CD4-positive, CD25-positive, alpha-beta regulatory T cell (primary cell): ENCODE data around the gene YAF2. TPM values are rescaled to one million over a fixed set of nuclear protein-coding genes. Genes with fewer than 3 reads are reported as not detected.
"Not testable (repeated sequence)": the region's sequence is repeated elsewhere in the genome, so short reads cannot be mapped to it uniquely, and the experiment has no call there.

Experiments used
- ATAC-seq, 2 donors: fragments of 150-1000 bp; cut with Tn5 transposase; one replicate each; pipeline ENCODE4 v1.10.0; 2021; ENCODE audit warnings: low read depth in 2 of 2, moderate number of reproducible peaks in 2 of 2, moderate library complexity in 1 of 2
- DNase-seq, 3 donors: peaks; one replicate each; pipeline versions ENCODE4 v3.0.0 to v3.0.0-alpha.2; 2012 to 2022; ENCODE audit warnings: mixed read lengths in 1 of 3
- H3K27ac ChIP-seq: one replicate; pipeline ENCODE4 v1.7.0; 2013; ENCODE audit warnings: mild to moderate bottlenecking, low read length; ENCODE audit not compliant: insufficient read depth, poor library complexity, severe bottlenecking
- H3K27me3 ChIP-seq: one replicate; pipeline ENCODE4 v1.7.0; 2013; ENCODE audit warnings: low read length; ENCODE audit not compliant: control insufficient read depth, insufficient read depth
- H3K36me3 ChIP-seq: one replicate; pipeline ENCODE4 v1.7.0; 2013; ENCODE audit warnings: mild to moderate bottlenecking, low read length, moderate library complexity; ENCODE audit not compliant: control insufficient read depth, insufficient read depth
- H3K4me1 ChIP-seq: 2 replicates; pipeline ENCODE4 v1.7.0; 2013; ENCODE audit warnings: mild to moderate bottlenecking, low read length; ENCODE audit not compliant: insufficient read depth, control insufficient read depth, poor library complexity, severe bottlenecking
- H3K4me3 ChIP-seq: one replicate; pipeline ENCODE4 v1.7.0; 2013; ENCODE audit warnings: low read depth, mild to moderate bottlenecking, low read length, moderate library complexity
- H3K9me3 ChIP-seq, 2 experiments: 1 replicate in 1 of 2; 2 replicates in 1 of 2; pipeline ENCODE4 v1.7.0; 2013; ENCODE audit warnings: low read length in 2 of 2, mild to moderate bottlenecking in 1 of 2, moderate library complexity in 1 of 2; ENCODE audit not compliant: control insufficient read depth in 2 of 2
- H3K27ac Mint-ChIP-seq, 3 donors: one replicate each; pipeline ENCODE4 v1.8.0; 2020 to 2022; ENCODE audit warnings: mild to moderate bottlenecking in 3 of 3, mixed read lengths in 3 of 3, moderate library complexity in 2 of 3
- H3K27me3 Mint-ChIP-seq: one replicate; pipeline ENCODE4 v1.8.0; 2022; ENCODE audit warnings: mild to moderate bottlenecking, mixed read lengths
- H3K36me3 Mint-ChIP-seq: one replicate; pipeline ENCODE4 v1.8.0; 2020; ENCODE audit warnings: mixed read lengths
- H3K4me1 Mint-ChIP-seq, 4 donors: one replicate each; pipeline ENCODE4 v1.8.0; 2020 to 2022; ENCODE audit warnings: mixed read lengths in 4 of 4, mild to moderate bottlenecking in 1 of 4
- H3K4me3 Mint-ChIP-seq, 4 donors: one replicate each; pipeline ENCODE4 v1.8.0; 2020 to 2022; ENCODE audit warnings: mild to moderate bottlenecking in 4 of 4, mixed read lengths in 4 of 4, moderate library complexity in 3 of 4
- H3K9me3 Mint-ChIP-seq, 7 donors: one replicate each; pipeline ENCODE4 v1.8.0; 2020 to 2022; ENCODE audit warnings: mixed read lengths in 7 of 7, mild to moderate bottlenecking in 3 of 7, moderate library complexity in 2 of 7
- polyA plus RNA-seq, 4 donors: library from polyadenylated mRNA; unstranded; fragments of 300-500 nt; fragmentation: Illumina TruSeq; gene quantifications; one replicate each; pipeline ENCODE4 v1.2.3, GENCODE V29; 2021
- total RNA-seq: library from RNA; stranded (reverse); gene quantifications from one replicate; pipeline ENCODE4 v1.2.3, GENCODE V29; 2022

The YAF2 gene
- total and polyA plus RNA-seq, 5 donors from 2014 or later, result 14.4 to 73.3 (median 21.1) TPM

GRCh38 chr12:42215759-42216158 is 22.3 kb downstream of the YAF2 start:
- not testable (repeated sequence) for H3K27me3 Mint-ChIP-seq, H3K27ac Mint-ChIP-seq, H3K4me3 ChIP-seq, H3K27ac ChIP-seq, H3K4me1 ChIP-seq, ATAC-seq, H3K36me3 ChIP-seq, H3K9me3 ChIP-seq, DNase-seq, H3K27me3 ChIP-seq, H3K9me3 Mint-ChIP-seq
- H3K4me1 Mint-ChIP-seq, result peaks cover 30 to 61% (median 39%) of the 10 kb centered on the region in 4 donors
- H3K4me3 Mint-ChIP-seq, result peak overlapping the region in 1 of 4 donors; percentile 13
- peaks cover 10% of the 10 kb centered on the region for H3K36me3 Mint-ChIP-seq

DNA sequence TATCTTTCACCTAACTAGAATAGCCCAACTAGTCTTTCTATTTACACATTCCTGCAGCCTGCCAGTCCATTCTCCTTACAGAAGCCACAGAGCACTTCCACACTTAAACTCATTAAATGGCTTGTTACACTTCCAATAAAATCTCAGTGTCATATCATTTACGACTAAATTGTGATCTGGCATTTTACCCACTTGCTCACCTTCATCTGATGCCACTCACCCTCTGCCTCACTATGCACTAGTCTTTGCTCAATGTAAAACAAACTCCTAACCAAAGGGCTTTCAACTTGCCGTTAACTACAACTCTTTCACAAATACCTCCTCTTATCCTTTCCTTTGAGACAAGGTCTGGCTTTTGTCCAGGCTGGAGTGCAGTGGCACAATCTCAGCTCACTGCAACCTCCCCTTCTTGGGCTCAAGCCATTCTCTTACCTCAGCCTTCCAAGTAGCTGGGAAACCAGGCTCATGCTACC is 24.1 kb downstream of the YAF2 start:
- no peak overlapping the region for H3K4me3 Mint-ChIP-seq
- peaks cover 30 to 49% (median 34%) of the 10 kb centered on the region in 4 donors for H3K4me1 Mint-ChIP-seq
- H3K36me3 Mint-ChIP-seq, result peaks cover 17% of the 10 kb centered on the region
- no peak for DNase-seq
- Histone ChIP-seq H3K27me3 (no peaks in the 10 kb centered on the region), H3K4me3 (no peak overlapping the region), H3K36me3 (peaks cover 11% of the 10 kb centered on the region), H3K4me1 (no peaks in the 10 kb centered on the region), H3K27ac (no peak overlapping the region), H3K9me3 (no peaks in the 10 kb centered on the region)
- H3K27ac Mint-ChIP-seq, result no peak overlapping the region
- no peaks in the 10 kb centered on the region for H3K27me3 Mint-ChIP-seq
- H3K9me3 Mint-ChIP-seq, result no peaks in the 10 kb centered on the region
- no peak for ATAC-seq

DNA sequence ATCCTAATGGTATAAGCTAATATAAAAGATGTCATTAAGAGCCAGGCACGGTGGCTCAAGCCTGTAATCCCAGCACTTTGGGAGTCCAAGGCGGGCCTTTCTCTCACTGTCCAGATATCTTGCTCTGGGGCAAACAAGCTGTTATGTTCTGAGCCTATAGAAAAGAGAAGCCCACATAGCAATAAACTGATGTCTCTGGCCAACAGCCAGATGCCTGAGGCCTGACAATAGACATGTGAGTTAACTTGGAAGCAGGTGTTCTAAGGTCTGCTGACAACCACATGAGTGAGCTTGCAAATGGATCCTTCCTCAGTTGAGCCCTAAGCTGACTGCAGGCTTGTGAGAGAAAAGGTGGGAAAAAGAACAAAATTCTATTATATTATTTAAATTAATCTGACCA is 25.0 kb downstream of the YAF2 start:
- no peak overlapping the region for H3K4me3 ChIP-seq
- Mint-ChIP-seq H3K27ac (peak overlapping the region in 1 of 3 donors; percentile 42), H3K36me3 (peaks cover 20% of the 10 kb centered on the region), H3K27me3 (no peaks in the 10 kb centered on the region), H3K4me3 (no peak overlapping the region), H3K4me1 (peaks cover 21 to 44% (median 26%) of the 10 kb centered on the region in 4 donors), H3K9me3 (no peaks in the 10 kb centered on the region)
- no peak for DNase-seq
- peaks cover 18% of the 10 kb centered on the region for H3K36me3 ChIP-seq
- no peak overlapping the region for H3K27ac ChIP-seq
- no peaks in the 10 kb centered on the region for H3K4me1 ChIP-seq
- no peak for ATAC-seq
- H3K9me3 ChIP-seq, result no peaks in the 10 kb centered on the region
- no peaks in the 10 kb centered on the region for H3K27me3 ChIP-seq

- no peaks in the 10 kb centered on the region for H3K9me3 Mint-ChIP-seq
- H3K4me3 Mint-ChIP-seq, result peak overlapping the region in 1 of 4 donors; percentile 30
- Histone ChIP-seq H3K4me3 (no peak overlapping the region), H3K27ac (no peak overlapping the region), H3K4me1 (no peaks in the 10 kb centered on the region), H3K27me3 (no peaks in the 10 kb centered on the region), H3K36me3 (peaks cover 24% of the 10 kb centered on the region), H3K9me3 (no peaks in the 10 kb centered on the region)
- DNase-seq (no peak), ATAC-seq (no peak)
- H3K27me3 Mint-ChIP-seq, result no peaks in the 10 kb centered on the region
- no peak overlapping the region for H3K27ac Mint-ChIP-seq
- peaks cover 15 to 21% (median 16%) of the 10 kb centered on the region in 4 donors for H3K4me1 Mint-ChIP-seq
- H3K36me3 Mint-ChIP-seq, result peaks cover 22% of the 10 kb centered on the region
Measured at GRCh38 chr12:42208574-42208973, 29.5 kb downstream of the YAF2 start.

DNA sequence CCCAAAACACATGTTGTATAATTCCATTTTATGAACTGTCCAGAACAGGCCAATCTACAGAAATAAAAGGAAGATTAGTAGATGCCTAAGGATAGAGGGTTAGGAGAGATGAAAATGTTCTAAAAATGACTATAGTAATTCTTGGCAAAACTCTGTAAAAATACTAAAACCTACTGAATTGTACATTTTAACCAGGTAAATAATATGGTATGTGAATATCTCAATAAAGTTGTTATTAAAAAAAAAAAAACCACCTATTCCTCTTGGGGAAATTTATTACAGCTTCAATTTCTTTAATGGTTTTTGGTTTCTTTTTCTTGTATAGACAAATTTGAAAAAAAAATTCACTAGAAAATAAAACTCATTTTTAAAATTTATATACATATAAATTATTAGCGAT is 33.2 kb downstream of the YAF2 start:
- no peak for ATAC-seq
- no peaks in the 10 kb centered on the region for H3K9me3 ChIP-seq
- no peak overlapping the region for H3K4me3 ChIP-seq
- H3K9me3 Mint-ChIP-seq, result no peaks in the 10 kb centered on the region
- H3K4me1 Mint-ChIP-seq, result peaks cover 10 to 28% (median 25%) of the 10 kb centered on the region in 4 donors
- no peak overlapping the region for H3K4me3 Mint-ChIP-seq
- no peaks in the 10 kb centered on the region for H3K27me3 ChIP-seq
- H3K27ac ChIP-seq, result no peak overlapping the region
- H3K27ac Mint-ChIP-seq, result no peak overlapping the region
- no peaks in the 10 kb centered on the region for H3K4me1 ChIP-seq
- DNase-seq, result no peak
- H3K36me3 ChIP-seq, result peaks cover 27% of the 10 kb centered on the region
- H3K27me3 Mint-ChIP-seq, result no peaks in the 10 kb centered on the region
- peaks cover 24% of the 10 kb centered on the region for H3K36me3 Mint-ChIP-seq

DNA sequence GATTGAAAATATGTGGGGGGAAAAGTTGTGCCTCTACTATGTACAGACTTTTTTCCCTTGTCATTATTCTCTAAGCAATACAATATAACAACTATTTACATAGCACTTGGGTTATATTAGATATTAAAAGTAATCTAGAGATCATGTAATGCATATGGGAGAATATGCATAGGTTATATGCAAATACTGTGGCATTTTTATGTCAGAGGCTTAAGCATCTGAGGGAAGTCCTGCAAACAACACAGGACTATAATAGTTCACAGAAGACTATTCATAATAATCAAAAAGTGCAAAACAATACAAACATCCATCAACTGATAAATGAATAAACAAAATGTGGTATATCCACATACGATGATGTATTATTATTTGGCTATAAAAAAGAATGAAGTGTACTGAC is 33.7 kb downstream of the YAF2 start:
- Histone ChIP-seq H3K9me3 (no peaks in the 10 kb centered on the region), H3K36me3 (peaks cover 29% of the 10 kb centered on the region), H3K4me1 (no peaks in the 10 kb centered on the region), H3K27ac (no peak overlapping the region), H3K4me3 (no peak overlapping the region), H3K27me3 (no peaks in the 10 kb centered on the region)
- Mint-ChIP-seq H3K4me1 (peaks cover 10 to 33% (median 25%) of the 10 kb centered on the region in 4 donors), H3K36me3 (peaks cover 24% of the 10 kb centered on the region), H3K27ac (no peak overlapping the region), H3K27me3 (no peaks in the 10 kb centered on the region), H3K4me3 (no peak overlapping the region), H3K9me3 (no peaks in the 10 kb centered on the region)
- DNase-seq (no peak), ATAC-seq (no peak)

GRCh38 chr12:42201063-42201462 is 37.0 kb downstream of the YAF2 start:
- DNase-seq (no peak), ATAC-seq (no peak)
- Mint-ChIP-seq H3K4me1 (peaks cover 10 to 43% (median 27%) of the 10 kb centered on the region in 4 donors), H3K27ac (peak overlapping the region in 1 of 3 donors; percentile 30), H3K4me3 (no peak overlapping the region), H3K36me3 (peaks cover 14% of the 10 kb centered on the region), H3K9me3 (no peaks in the 10 kb centered on the region), H3K27me3 (no peaks in the 10 kb centered on the region)
- no peak overlapping the region for H3K27ac ChIP-seq
- H3K4me1 ChIP-seq, result no peaks in the 10 kb centered on the region
- H3K9me3 ChIP-seq, result no peaks in the 10 kb centered on the region
- no peak overlapping the region for H3K4me3 ChIP-seq
- no peaks in the 10 kb centered on the region for H3K27me3 ChIP-seq
- peaks cover 31% of the 10 kb centered on the region for H3K36me3 ChIP-seq

GRCh38 chr12:42199007-42199406 is 39.0 kb downstream of the YAF2 start:
- no peak for ATAC-seq
- H3K27ac ChIP-seq, result no peak overlapping the region
- Mint-ChIP-seq H3K27ac (no peak overlapping the region), H3K9me3 (no peaks in the 10 kb centered on the region), H3K4me1 (peaks cover 13 to 54% (median 26%) of the 10 kb centered on the region in 4 donors), H3K27me3 (peaks cover 5% of the 10 kb centered on the region), H3K4me3 (no peak overlapping the region), H3K36me3 (peaks cover 23% of the 10 kb centered on the region)
- no peak for DNase-seq
- H3K27me3 ChIP-seq, result no peaks in the 10 kb centered on the region
- no peak overlapping the region for H3K4me3 ChIP-seq
- peaks cover 36% of the 10 kb centered on the region for H3K36me3 ChIP-seq
- no peaks in the 10 kb centered on the region for H3K9me3 ChIP-seq
- H3K4me1 ChIP-seq, result no peaks in the 10 kb centered on the region
